Right cardiac atrium (tissue), 5 donors: ENCODE measurements around the gene SCYGR7. TPM values are rescaled to one million over a fixed set of nuclear protein-coding genes. Genes with fewer than 3 reads are reported as not detected.

Source experiments
- ATAC-seq, 2 donors: fragments of 200-7000 bp; cut with Tn5 transposase; one replicate each; pipeline versions ENCODE4 v1.8.0 to v1.9.1; 2020; ENCODE audit warnings: moderate library complexity in 2 of 2, mild to moderate bottlenecking in 1 of 2
- DNase-seq, 3 donors: peaks; one replicate each; pipeline ENCODE4 v3.0.0-alpha.2; 2020
- H3K27ac ChIP-seq: one replicate; pipeline ENCODE4 v1.5.1; 2013; ENCODE audit warnings: mild to moderate bottlenecking, low read length, control low read depth, moderate library complexity
- H3K27me3 ChIP-seq: one replicate; pipeline ENCODE4 v1.6.1; 2013; ENCODE audit not compliant: control insufficient read depth, insufficient read depth
- H3K4me1 ChIP-seq: one replicate; pipeline ENCODE4 v1.6.1; 2013; ENCODE audit warnings: low read length; ENCODE audit not compliant: control insufficient read depth, insufficient read depth
- H3K4me3 ChIP-seq: one replicate; pipeline ENCODE4 v1.5.1; 2013; ENCODE audit warnings: low read length, control low read depth
- H3K9me3 ChIP-seq: one replicate; pipeline ENCODE4 v1.6.1; 2013; ENCODE audit warnings: low read length; ENCODE audit not compliant: control insufficient read depth
- WGBS: extraction: QIAGEN DNeasy Blood & Tissue Kit; methylation state at CpG from one replicate; pipeline ENCODE4 v1.1.7; 2013; 5-methylcytosine and 5-hydroxymethylcytosine counted together
- intact Hi-C, 4 donors: fragments of 100-400 bp; cut with DNase I; formaldehyde crosslinking; loops; one replicate each; pipeline versions ENCODE4 v1.11.0 to v1.14.0; 2022 to 2023
- polyA plus RNA-seq: library from polyadenylated mRNA; stranded (reverse); fragments of 200-250 nt; gene quantifications from one replicate; pipeline ENCODE4 v1.2.3, GENCODE V29; 2013
- total RNA-seq, 4 donors: library from RNA; stranded (reverse); fragmentation: NEBNext Ultra II Directional; extraction: Animal tissue kit (Norgen Biotek cat#: 25700); gene quantifications; one replicate each; pipeline ENCODE4 v1.2.1, GENCODE V29; 2021
- donor health status: healthy with polysubstance abuse.
- donor health status: DM: no; HTN: yes; CAD: no.
- donor health status: DM: no; HTN: no; CAD: no.
- donor health status: DM: no; HTN: yes; CAD: no; lungs with severe emphysema.
- donor health status: DM: yes; HTN: yes; CAD: no.

SCYGR7 gene
- total and polyA plus RNA-seq, 5 donors: not detected

GRCh38 chr2:227759411-227760118, 31.4 kb downstream of the SCYGR7 start:
- DNase-seq (no peak), ATAC-seq (no peak)
- WGBS: 68% methylated on average over 13 of the region's 13 CpGs
- intact Hi-C loops: loop anchor here in 2 of 4 donors (10.0 kb wide), 2 partner anchors 285 to 355 kb away; partner anchors contain the start of gene AGFG1 (in 1 of the 2)
- H3K9me3 ChIP-seq: no peaks in the 10 kb centered on the region
- no peak overlapping the region for H3K27ac ChIP-seq
- H3K27me3 ChIP-seq: no peaks in the 10 kb centered on the region
- H3K4me3 ChIP-seq: no peak overlapping the region
- H3K4me1 ChIP-seq: no peaks in the 10 kb centered on the region

DNA sequence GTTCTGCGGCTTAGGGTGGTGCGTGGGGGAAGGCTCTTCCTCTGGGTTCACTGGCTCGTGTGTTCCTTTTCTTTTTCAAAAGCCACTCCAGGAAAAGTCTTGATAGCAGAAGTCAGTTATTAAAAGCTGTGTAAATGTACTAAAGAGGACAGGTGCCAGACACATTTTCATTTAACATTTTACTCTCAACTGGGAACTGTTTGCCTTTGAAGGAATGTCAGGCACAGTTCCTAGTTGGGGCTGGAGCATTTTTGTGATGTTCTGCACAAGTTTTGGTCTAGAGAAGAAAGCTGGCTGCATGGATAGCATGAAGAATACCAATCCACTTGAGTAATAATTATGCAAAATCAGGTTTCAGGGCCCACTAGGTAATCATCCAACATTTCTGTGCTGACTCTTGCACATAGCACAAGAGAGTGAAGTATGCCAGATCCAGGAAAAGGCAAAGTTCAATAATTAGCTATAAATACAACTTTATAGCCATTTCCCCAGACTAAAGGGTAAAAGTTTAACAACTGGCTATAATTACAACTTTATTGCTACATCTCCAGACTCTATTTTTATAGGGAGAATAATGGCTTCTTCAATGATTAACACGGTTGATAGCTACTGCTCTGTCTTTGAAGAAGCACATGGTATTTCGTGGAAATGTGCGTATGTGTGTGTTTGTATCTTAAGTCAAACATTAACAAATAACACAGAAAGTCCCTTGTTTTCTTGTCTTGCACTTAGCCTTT, 33.8 kb downstream of the SCYGR7 start:
- H3K27me3 ChIP-seq: no peaks in the 10 kb centered on the region
- intact Hi-C loops: loop anchor here in 1 of 4 donors (10.0 kb wide), 1 partner anchor 287 kb away; the partner anchor contains the start of gene AGFG1
- H3K27ac ChIP-seq: no peak overlapping the region
- no peaks in the 10 kb centered on the region for H3K9me3 ChIP-seq
- ATAC-seq (no peak), DNase-seq (no peak)
- no peak overlapping the region for H3K4me3 ChIP-seq
- no peaks in the 10 kb centered on the region for H3K4me1 ChIP-seq
- WGBS: 76% methylated on average over 6 of the region's 6 CpGs

DNA sequence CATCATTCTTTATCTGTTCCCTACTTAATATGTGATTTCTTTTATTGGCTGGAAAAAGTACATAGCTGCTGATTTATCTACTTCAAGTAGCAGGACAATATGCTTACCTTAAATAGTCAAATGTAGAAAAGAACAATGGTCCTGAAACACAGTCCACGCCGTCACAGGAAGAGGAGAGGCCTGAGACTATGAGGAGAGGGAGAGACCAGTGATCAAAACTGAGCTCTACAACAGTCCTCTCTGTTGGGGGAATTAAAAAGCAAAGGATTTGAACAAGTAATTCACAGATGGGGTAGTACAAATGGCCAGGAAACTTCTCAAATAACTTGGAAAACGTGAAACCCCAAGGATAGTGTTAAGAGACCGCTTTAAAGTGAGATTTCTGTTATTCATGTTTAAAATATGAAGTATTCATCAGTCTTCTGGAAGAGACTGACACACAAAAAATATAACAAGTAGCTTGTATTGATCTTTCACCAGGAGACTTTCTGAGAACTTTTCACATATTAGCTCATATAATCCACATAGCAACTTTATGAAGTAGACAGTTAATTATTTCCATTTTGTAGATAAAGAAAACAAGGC, 37.7 kb downstream of the SCYGR7 start:
- ATAC-seq (peak in 1 of 2 donors; percentile 55), DNase-seq (no peak)
- no peak overlapping the region for H3K4me3 ChIP-seq
- 41% methylated on average over 4 of the region's 4 CpGs for WGBS
- H3K27me3 ChIP-seq: no peaks in the 10 kb centered on the region
- intact Hi-C loops: loop anchor here in 3 of 4 donors (5.0 to 10.0 kb wide), 4 partner anchors 109 to 359 kb away; partner anchors contain the start of gene AGFG1 (in 2 of the 3)
- H3K9me3 ChIP-seq: no peaks in the 10 kb centered on the region
- no peak overlapping the region for H3K27ac ChIP-seq
- no peaks in the 10 kb centered on the region for H3K4me1 ChIP-seq

- intact Hi-C loops: loop anchor here in 3 of 4 donors (5.0 to 10.0 kb wide), 4 partner anchors 109 to 359 kb away; partner anchors contain the start of gene AGFG1 (in 2 of the 3)
- 18% methylated on average over 11 of the region's 11 CpGs for WGBS
- Histone ChIP-seq H3K4me1 (no peaks in the 10 kb centered on the region), H3K4me3 (no peak overlapping the region), H3K27ac (no peak overlapping the region), H3K27me3 (no peaks in the 10 kb centered on the region), H3K9me3 (no peaks in the 10 kb centered on the region)
- ATAC-seq (peak; percentile 98 to 99), DNase-seq (peak; percentile 81 to 92 (median 87))
These were observed 38.3 kb downstream of the SCYGR7 start for GRCh38 chr2:227766373-227766883.

DNA sequence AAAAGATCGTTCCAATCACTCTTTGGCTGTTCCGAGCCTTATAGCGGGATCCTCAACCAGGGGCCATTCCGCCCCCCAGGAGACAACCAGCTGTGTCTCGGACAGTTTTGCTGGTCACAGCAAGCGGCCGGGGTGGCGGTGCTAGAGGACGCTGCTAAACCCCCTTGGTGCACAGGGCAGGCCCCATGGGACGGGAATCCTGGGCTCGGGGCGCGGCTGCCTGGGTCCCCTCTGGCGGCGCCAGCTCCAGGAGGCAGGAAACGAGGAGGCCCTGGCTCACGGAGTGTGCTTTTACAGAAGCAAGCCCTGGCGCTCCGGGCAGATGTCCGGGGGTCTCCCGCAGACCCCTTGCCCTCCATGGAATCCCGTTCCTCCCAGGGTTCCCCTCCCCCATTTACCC, 39.7 kb downstream of the SCYGR7 start:
- ATAC-seq: no peak
- 93% methylated on average over 22 of the region's 22 CpGs for WGBS
- peak in 1 of 3 donors; percentile 58 for DNase-seq
- Histone ChIP-seq H3K4me3 (no peak overlapping the region), H3K9me3 (no peaks in the 10 kb centered on the region), H3K27me3 (no peaks in the 10 kb centered on the region), H3K27ac (no peak overlapping the region), H3K4me1 (no peaks in the 10 kb centered on the region)
- intact Hi-C loops: loop anchor here in 3 of 4 donors (5.0 to 10.0 kb wide), 4 partner anchors 111 to 361 kb away; partner anchors contain the start of gene AGFG1 (in 2 of the 3)

DNA sequence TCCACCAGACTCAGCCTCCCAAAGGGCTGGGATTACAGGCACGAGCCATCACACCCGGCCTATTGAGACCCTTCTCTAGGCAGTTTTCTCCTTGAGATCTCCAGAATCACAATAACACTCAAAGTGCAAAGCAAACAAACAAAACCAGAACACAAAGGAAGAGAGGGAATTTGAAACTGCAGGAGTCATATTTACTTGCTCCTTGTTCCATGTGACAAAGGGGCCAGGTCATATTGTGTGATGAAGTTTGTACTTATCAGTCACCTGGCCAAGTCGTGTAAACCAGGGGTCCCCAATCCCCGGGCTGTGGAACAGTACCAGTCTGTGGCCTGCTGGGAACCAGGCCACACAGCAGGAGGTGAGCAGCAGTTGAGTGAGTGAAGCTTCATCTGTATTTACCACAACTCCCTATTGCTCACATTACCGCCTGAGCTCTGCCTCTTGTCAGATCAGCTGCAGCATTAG, 44.1 kb downstream of the SCYGR7 start:
- DNase-seq: no peak
- ATAC-seq: no peak
- intact Hi-C loops: no loop called here
- no peaks in the 10 kb centered on the region for H3K9me3 ChIP-seq
- no peak overlapping the region for H3K4me3 ChIP-seq
- no peaks in the 10 kb centered on the region for H3K27me3 ChIP-seq
- whole genome bisulfite sequencing: 77% methylated on average over 5 of the region's 5 CpGs
- H3K27ac ChIP-seq: no peak overlapping the region
- H3K4me1 ChIP-seq: no peaks in the 10 kb centered on the region

GRCh38 chr2:227772932-227773331, 44.8 kb downstream of the SCYGR7 start:
- no peaks in the 10 kb centered on the region for H3K4me1 ChIP-seq
- ATAC-seq (no peak), DNase-seq (no peak)
- intact Hi-C loops: no loop called here
- no peak overlapping the region for H3K4me3 ChIP-seq
- H3K27me3 ChIP-seq: no peaks in the 10 kb centered on the region
- no peaks in the 10 kb centered on the region for H3K9me3 ChIP-seq
- WGBS: 53% methylated on average over 2 of the region's 2 CpGs
- H3K27ac ChIP-seq: no peak overlapping the region

DNA sequence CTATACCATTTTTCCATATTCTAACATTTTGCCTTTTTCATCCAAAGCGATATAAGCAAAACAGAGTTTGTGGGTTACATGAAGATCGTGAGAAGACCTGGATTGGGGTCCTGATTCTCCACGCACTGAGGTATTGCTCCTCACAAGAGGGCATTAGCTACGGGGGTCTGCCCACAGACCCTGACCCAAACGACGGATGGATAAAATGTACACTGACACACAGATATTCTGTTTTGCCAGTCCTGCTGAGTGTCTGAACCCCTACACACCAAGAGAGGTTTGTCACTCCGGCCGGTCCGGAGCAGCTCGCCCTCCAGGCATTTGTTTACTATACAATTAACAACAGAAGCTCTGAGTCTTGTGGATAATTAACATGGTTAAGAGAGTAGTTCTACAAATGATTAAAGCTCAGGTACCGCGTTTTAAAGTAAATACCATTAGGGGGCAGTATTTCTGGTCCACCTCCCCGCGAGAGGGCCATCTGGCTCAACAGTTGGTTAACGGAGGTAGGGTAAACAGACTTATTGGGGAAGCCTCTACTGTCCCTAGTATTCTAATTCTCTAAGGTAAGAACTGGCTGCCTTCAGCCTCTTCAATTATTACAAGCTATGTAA, 46.0 kb downstream of the SCYGR7 start:
- no peak for ATAC-seq
- H3K27me3 ChIP-seq: no peaks in the 10 kb centered on the region
- H3K27ac ChIP-seq: no peak overlapping the region
- intact Hi-C loops: no loop called here
- DNase-seq: no peak
- no peaks in the 10 kb centered on the region for H3K9me3 ChIP-seq
- H3K4me3 ChIP-seq: no peak overlapping the region
- 62% methylated on average over 15 of the region's 15 CpGs for WGBS
- no peaks in the 10 kb centered on the region for H3K4me1 ChIP-seq

GRCh38 chr2:227774895-227775842, 47.0 kb downstream of the SCYGR7 start:
- H3K4me1 ChIP-seq: no peaks in the 10 kb centered on the region
- H3K4me3 ChIP-seq: no peak overlapping the region
- no peak overlapping the region for H3K27ac ChIP-seq
- intact Hi-C loops: no loop called here
- WGBS: 77% methylated on average over 6 of the region's 6 CpGs
- ATAC-seq (no peak), DNase-seq (no peak)
- H3K27me3 ChIP-seq: no peaks in the 10 kb centered on the region
- H3K9me3 ChIP-seq: no peaks in the 10 kb centered on the region
